Kidney capillary endothelial cell (primary cell): Measurements from ENCODE around the gene BCL10.
A peak's percentile ranks its signal among the peaks of the same experiment; 100 is the strongest.
"Not testable (repeated sequence)": the region's sequence is repeated elsewhere in the genome, so short reads cannot be mapped to it uniquely, and the experiment has no call there.

Experiments
- DNase-seq: peaks from one replicate; pipeline ENCODE4 v3.0.0-alpha.2; 2018; ENCODE audit warnings: low spot score

Gene BCL10

GRCh38 chr1:85264150-85264549, 12.3 kb downstream of the BCL10 start:
- DNase-seq, result no peak

GRCh38 chr1:85262985-85263384, 13.4 kb downstream of the BCL10 start:
- no peak for DNase-seq

GRCh38 chr1:85259912-85260274, 16.5 kb downstream of the BCL10 start:
- DNase-seq, result peak; percentile 53

GRCh38 chr1:85259118-85259911, 17.1 kb downstream of the BCL10 start, which contains the start of gene C1orf52:
TSS of gene C1orf52 (minus strand) at chr1:85259662. CDS start at chr1:85259633, 29 bp downstream.
- DNase-seq, result peak; percentile 89

GRCh38 chr1:85258536-85259117, 17.8 kb downstream of the BCL10 start:
- DNase-seq, result no peak

DNA sequence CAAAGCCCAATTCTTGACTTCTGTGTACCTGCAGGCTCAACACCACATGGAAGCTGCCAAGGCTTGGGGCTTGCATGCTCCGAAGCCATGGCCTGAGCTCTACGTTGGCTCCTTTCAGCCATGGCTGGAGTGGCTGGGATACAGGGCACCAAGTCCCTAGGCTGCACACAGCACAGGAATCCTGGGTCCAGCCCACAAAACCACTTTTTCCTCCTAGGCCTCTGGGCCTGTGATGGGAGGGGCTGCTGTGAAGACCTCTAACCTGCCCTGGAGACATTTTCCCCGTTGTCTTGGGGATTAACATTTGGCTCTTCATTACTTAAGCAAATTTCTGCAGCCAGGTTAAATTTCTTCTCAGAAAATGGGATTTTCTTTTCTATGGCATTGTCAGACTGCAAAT, 27.4 kb downstream of the BCL10 start:
- not testable (repeated sequence) for DNase-seq

DNA sequence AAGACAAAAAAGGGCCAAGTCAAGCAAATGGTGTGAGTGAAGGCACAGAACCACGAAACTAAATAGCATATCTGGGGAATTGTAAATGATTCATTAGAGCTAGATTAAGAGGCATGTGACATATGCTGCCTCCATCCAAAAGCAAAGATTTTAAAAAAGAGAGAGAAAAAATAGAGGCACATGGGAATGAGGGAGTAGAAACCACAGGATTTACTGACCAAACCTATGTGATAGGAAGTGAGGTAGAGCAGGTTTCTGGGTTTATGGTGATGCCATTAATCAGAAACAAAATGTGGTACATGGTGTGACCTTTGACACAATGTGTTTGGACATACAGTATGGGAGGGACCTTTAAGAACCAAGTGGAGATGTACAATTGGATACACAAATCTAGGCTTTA, 30.5 kb downstream of the BCL10 start:
- DNase-seq, result no peak

- no peak for DNase-seq
These were observed 31.0 kb downstream of the BCL10 start for GRCh38 chr1:85245456-85245855.

DNA sequence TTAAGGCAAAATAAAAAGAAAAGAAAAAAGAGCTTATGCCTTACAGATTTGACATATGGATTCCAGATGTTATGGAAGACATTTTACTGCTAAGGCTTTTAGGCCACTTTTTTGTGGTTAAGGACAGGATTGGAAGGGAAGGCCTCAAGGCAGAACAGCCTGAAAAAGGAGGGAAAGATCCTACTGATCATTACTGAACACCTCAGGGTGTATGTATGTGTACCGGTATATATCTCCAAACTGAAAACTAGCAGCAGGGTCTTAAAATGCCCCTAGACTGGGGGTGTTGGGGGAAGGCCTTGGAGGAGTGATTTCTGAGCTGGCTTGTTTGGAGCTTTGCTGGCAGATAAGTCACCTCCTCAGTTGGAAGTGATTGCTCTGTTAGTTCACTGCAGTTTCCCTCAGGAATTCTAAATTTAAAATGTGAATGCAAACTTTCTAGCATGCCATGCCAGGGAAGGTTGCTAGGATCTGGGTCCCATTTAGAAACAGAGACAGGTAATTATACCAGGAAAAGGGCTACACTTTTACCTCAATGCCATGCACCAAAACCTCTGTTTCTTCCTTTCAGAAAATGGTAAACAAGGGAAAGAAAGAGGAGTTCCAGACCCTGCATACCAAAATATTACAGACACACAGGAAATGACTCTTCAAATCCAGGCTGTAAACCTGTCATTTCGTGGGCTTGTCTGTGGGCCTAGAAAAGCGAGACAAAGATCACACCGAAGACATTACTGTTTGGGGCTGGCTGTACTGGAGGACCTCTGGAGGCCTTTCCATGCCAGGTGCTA, 32.0 kb downstream of the BCL10 start:
- peak; percentile 6 for DNase-seq

DNA sequence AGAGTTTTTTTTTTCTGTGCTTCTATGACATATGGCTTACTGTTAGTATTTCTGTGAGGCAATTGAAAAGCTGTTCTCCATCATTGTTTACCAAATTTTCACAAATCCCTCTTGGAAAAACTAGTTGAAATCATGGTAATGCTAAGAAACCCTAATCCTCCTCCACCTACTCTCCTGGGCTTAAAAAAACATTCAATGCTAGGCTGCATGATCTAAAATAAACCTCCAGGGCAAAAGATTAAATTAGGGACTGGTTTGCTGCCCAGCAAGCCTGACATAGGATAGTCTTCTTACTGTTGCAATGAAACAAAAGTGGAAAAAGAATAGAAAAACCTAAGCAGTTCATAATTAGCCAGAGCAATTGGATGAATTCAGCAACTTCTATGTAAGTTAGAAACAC, 33.1 kb downstream of the BCL10 start:
- no peak for DNase-seq

- no peak for DNase-seq
These were observed 35.8 kb downstream of the BCL10 start for GRCh38 chr1:85240643-85241042.

GRCh38 chr1:85240174-85240601, 36.2 kb downstream of the BCL10 start:
- DNase-seq, result no peak

DNA sequence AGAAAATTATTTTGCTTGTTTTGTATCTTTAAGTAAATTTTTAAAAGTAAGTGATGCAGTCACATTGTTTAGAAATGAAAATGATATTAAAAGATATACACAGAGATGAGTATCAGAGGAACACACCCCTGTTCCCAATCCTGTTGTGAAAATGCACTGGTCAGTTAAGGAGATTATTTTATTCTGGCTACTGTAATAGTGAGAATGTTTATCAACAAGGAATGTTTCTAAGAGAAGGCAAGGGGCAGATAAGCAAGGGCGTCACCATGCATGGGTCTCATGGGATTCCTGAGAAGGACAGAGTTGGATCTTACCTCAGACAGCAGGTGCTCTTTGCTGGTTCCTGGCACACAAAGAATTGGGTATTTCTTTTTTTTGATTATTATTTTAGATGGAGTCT, 38.8 kb downstream of the BCL10 start:
- no peak for DNase-seq

- no peak for DNase-seq
These were observed 46.0 kb downstream of the BCL10 start for GRCh38 chr1:85230305-85230977.

DNA sequence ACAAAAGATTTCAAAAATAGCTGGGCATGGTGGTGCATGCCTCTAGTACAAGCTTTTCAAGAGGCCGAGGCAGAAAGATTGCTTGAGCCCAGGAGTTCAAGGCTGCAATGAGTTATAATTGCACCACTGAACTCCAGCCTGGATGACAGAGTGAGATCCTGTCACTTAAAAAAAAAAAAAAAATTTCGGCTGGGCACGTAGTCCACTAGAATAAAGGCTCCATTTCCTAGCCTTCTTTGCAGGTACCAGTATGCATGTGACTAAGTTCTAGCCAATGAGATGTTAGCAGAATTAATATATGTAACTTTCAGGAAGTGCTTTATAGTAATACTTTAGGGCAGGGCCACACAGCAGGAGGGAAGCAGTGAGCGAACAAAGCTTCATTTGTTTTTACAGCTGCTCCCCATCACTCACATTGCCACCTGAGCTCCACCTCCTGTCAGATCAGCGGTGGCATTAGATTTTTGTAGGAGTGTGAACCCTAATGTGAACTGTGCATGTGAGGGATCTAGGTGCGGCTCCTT, 46.8 kb downstream of the BCL10 start:
- DNase-seq, result no peak

DNA sequence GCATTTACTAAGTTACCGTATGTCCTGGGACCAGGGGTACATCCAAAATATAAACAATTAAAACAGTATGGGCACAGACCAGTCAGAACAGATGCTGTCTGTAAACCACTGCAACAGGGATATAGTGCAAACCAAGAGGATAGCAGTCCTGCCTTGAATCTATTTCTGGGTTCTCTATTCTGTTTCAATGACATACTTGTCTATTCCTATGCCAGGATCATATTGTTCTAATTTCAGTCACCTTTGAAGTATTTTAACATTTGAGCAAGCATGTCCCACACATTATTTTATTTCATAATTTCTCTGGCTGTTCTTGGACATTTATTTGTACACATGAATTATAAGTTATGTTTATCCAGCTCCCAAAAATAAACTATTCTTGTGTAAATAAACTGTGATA, 47.5 kb downstream of the BCL10 start:
- no peak for DNase-seq

- DNase-seq, result no peak
These were observed 50.6 kb downstream of the BCL10 start for GRCh38 chr1:85225624-85226380.

DNA sequence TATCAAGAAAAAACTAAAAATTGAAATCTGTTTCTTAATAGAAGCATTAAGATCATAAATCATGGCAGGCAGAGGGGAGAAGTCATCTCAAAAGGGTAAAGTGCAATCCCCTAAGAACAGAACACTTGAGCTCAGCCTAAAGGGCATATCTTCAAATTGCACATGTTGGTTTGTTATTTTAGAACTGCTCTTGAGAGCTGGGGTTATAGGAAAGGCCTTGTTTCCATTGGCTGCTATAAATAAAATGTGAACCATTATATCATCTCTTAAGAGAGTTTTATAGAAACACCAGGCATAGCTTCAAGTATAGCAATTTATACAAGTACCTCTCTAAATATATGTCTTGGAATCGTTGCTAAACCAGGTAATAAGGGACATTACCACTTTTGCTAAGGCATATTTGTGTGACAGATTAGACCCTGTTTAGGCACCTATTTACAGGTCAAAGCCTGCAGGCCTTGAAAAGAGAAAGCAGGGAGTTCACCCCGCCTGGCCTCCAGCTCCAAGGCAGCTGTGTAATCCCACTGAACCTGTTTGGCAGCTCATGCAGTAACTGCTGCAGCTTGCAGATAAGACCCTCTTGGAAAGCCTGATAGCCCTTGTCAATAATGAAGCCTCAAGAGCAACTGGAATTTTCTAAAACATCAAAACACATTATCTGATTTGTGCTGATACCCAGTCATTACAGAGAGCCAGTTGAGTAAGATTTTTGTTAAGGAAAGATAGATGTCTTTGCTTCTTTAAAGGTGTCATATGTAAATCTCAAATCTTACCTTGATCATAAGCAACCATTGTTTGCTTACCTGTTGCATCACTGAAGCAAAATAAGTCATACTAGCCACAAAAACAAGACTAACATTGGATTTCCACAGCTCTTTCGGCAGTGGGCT, 51.5 kb downstream of the BCL10 start:
- no peak for DNase-seq

DNA sequence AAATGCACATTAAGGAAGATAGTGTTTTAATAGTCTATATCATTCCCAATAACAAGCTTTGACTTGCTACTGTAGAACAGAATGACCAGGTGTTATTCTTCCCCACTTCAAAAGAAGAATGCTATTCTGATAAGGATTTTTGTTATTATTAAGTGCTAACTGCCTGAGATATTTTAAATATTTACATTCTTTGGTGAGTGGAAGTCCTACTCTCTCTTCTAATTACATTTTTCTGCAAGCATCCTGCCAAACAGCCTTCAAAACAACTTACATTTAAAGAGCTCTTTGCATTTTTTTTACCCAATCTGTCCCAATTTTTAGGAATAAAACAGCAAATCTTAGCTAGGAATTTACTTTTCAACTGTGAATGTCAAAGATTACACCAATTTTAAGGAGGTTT, 52.1 kb downstream of the BCL10 start:
- no peak for DNase-seq

- no peak for DNase-seq
These were observed 53.1 kb downstream of the BCL10 start for GRCh38 chr1:85223334-85223733.
